Amygdala (tissue), 56 donors: Measurements from ENCODE around the gene EPB41L4B.
A peak's percentile ranks its signal among the peaks of the same experiment; 100 is the strongest.

Experiments used
- DNase-seq, 56 donors: peaks; one replicate each; lab custom pipeline; 2025; lab: John Stamatoyannopoulos, UW

Gene EPB41L4B

DNA sequence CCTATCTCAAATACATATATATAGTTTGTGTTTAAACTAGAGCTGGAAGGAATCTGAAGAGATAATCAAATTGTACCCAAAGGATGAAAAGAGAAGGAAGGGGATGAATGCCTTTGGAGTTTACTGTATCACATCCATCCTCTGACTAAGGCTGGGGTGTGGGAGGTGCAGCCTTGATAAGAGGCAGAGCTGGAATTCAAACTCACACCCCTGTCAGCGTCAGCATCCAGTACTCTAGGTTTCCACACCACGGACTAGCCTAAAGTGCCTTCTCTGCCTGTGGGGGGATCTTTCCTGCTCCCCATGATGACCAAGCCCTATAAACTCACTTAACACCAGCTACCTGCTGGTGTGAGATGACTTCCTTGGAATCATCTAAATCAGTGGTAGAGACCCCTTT, 48.1 kb downstream of the EPB41L4B start:
- DNase-seq: peak in 1 of 56 donors; percentile 8

DNA sequence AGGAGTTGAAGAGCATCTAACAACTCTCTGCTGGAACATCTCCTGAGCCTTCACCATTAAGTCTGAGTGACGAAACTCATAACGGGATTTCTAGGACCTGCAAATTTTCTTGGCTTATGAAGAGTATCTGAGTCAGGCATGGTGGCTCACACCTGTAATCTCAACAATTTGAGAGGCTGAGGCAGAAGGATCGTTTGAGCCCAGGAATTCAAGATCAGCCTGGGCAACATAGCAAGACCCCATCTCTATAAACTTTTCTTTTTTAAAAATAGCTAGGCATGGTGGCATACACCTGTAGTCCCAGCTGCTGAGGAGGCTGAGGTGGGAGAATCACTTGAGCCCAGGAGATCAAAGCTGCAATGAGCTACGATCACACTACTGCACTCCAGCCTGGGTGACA, 48.8 kb downstream of the EPB41L4B start:
- no peak for DNase-seq

DNA sequence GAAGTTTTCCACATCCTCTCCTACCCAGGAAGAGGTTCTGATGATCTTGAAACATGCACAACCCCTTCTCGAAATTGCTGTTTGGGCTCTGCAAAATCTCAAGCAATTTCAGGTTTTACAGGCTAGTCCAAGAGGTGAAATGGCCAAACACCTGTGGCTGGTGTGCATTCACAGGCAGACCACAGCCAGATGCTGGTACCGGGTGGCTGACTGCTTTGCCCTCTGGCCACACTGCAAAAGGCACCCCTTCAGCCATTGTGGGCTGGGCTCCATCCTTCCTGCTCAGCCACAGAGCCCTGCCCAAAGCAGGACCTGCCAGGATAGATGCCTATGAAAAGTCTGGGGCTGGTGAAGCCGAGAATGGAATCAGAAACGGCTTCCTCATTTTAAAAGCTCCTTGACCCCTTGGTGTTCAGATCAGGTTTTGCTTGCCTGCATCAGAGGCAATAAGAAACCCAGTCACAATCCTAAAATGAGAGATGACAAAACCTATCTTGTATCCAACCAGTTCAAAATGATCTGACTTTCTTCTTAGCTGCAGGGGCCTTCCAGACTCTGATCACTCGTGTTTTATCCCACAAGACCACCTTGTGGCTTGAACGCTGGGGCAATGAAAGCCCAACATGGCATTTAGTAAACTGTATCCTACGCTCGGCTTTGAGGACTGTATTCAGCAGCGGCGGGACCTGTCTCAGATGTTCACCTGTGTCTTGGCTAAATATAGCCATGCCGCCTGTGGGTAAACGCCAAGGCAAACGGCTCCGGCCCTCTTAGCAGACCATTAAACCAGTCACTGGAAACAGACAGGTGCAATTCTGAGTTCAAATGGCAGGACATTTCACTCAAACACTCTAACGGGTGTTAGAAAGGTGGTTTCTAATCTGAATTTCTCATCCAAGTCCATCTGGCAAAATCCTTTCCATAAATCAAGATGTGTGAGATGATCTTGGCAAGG, 49.6 kb downstream of the EPB41L4B start:
- DNase-seq: no peak

DNA sequence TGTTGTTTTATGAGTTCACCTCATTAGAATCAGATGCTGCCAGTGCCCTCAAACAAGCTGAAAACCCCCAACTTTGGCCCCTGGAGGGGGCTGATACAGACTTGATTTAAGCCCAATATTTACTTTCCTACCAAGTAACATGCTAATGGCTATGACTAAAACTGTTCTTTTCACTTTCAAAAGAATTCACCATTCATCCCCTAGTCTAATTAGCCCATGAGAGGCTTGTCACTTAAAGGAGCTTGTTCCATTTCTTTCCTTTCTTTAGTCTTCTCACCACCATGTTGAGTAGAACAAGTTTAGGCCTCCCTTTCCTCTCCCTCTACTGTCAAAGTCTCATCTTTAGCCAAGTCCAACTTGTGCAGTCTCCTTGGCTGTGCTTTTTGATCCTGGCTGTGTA, 50.4 kb downstream of the EPB41L4B start:
- no peak for DNase-seq

DNA sequence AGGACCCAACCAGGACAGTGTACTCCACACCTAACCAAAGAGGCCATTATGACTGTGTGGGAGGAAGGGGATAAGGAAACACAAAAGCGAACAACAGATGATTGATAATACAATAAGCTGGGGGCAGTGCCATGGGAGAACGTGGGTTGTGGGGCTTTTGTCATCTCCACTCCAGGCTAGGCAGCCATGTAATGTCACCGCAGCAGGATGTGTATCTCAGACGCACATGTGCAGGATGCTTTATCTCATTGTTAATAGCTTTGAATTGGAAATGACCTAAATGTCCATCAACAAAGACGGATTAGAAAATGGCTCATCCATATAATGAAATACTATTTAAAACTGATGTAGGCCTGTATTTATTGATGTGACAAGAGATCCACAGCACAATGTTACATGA, 51.0 kb downstream of the EPB41L4B start:
- DNase-seq: no peak

DNA sequence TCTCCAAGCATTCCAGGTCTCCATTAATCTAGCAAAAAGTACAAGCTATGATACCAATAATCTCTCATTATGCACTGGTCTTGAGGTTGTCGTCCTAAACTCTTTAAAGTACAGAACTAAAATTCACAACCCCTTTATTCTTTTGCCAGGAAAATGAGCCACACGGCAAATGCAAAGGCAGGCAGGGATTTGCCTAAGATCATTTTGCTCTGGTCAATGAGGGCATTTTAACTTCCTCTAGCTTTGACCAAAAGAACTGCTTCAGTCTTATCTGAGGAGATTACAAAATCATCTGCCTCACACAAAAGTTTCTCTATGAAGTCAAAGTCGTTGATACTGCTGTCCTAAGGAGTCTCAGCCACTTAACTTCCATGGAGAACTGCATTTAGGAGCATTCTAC, 51.8 kb downstream of the EPB41L4B start:
- DNase-seq: no peak

DNA sequence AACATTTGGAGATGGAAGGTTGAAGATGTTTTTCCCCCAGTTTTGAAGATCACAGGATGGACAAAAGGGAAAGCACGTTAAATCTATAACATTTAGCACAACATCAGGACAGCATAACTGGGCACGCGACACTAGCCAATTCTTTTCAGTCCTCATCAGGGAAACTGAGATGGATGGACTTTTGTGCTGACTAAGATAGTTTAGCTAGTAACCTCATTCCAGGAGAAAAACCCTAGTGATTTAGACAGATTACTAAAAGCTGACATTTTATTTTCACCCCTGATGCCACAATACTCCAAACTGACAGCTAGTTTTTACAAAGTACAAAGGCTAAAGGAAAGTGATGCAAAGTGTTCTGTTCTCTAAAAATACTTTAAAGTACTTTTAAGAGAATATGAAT, 53.3 kb downstream of the EPB41L4B start:
- DNase-seq: no peak

DNA sequence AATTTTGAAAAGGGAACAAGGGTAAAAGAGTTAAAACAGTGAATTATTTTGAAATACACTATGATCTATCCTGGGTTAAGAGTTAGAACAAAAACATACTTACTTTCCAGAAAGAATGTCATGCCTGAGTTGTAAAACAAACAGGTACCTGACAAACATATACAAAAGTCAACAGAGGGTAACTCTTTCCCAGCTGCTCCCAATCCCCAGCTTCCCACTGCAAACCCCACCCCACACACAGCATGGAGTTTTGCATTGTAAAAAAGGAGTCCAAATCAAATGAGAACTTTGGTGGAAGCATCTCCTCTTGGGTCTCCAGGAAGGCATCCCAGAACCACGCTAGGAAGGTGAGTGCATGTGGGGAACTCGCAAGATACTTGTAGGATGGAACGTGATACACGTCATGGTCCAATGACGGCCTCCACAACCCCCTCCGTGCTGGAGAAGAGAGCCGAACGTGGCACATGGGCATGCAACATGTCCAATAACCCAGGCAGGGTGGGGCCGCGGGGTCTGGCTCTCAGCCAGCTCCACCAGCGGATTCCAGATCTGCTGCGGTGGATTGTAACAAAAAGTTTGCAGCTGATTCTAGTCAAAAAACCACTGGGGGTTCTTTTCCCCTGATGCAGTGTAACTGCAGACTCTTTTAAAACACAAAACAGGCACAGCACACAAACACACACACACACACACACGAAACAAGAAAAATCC, 55.8 kb downstream of the EPB41L4B start:
- no peak for DNase-seq

DNA sequence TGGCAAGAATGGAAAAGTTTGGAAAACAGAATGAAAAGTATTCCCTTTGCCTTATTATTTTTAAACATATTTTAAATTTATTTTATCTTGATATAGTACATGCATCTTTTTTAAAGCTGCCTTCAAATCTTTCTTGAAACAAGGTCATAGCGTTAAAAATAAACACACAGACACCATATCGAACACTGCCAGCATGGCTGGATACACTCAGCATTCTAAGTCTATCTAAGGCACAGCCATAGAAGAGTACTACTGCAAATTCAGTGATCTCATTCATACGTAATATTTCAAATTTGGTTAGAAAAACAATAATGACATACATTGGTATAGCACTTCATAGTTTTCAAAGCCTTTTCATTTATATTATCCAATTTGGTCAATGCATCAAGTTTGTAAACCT, 57.5 kb downstream of the EPB41L4B start:
- DNase-seq: no peak

DNA sequence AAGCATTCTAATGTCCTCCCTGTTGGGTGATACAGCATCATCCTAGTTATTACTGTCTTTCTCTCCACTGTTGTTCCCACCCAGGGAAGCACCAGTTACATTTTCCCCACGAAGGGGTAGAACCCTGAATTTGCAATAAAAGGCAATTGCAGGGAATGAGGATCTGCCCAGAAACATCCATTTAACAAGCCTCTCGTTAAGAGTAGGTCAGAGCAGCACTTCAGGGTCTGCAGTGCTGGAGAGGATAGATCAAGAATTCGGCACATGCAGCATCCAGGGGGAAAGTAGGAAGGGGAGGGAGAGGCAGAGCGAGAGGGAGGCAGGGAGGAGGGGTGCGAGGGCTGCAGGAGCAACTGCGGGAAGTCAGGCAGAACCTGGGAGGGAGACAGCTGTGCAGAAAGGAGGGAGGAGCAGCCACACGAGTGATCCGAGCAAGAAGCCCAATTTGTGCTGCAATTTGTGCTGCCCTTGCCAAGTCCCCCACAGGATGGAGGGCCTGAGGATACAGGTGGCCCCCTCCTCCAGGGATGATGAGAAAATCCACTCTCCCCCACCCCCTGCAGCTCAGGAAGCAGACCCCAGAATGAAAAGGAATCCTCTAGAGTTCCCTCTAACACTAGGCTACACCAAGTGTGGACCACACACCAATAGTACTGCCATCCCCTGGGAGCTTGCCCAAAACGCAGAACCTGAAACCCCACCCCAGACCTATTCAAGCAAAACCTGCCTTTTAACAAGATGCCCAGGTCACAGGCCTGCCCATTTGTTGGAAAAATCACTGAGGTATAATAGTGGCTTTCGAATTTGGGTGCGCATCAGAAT, 62.2 kb downstream of the EPB41L4B start:
- DNase-seq: peak in 6 of 56 donors; percentile 7 to 13 (median 9)

DNA sequence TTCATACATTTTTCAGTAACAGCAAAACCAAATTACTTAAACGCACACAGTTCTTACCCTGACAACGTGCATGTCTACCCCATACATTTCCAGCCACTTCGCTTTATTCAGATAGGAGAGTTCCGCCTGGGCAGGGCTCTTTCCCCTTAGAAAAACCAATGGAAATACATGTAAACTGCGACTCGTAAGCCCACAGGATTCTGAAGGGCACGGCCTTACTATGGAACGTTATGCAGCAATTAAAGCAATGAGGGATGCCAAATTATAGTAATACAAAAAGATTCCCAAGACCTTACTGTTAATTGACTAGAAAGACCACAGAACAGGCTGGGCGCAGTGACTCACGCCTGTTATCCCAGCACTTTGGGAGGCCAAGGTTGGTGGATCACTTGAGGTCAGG, 64.5 kb downstream of the EPB41L4B start:
- no peak for DNase-seq

DNA sequence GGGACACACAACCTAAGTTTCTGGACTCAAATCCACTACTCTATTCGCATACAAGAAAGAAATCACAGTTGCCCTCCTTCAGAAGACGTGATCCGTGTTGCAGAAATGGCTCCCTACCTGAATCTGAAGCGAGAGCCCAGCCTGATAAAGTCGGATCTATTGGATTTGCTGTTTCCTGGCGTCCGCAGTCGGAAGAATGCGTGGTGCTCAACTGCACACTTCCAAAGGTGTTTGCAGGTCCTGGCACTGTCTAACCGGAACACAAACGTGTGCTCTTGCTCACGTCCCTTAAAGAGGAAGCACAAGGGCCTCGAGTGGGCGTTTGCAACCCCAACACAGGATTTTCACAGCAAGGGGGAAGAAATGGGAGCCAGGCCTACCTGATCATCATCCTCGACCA, 65.5 kb downstream of the EPB41L4B start:
- no peak for DNase-seq

DNA sequence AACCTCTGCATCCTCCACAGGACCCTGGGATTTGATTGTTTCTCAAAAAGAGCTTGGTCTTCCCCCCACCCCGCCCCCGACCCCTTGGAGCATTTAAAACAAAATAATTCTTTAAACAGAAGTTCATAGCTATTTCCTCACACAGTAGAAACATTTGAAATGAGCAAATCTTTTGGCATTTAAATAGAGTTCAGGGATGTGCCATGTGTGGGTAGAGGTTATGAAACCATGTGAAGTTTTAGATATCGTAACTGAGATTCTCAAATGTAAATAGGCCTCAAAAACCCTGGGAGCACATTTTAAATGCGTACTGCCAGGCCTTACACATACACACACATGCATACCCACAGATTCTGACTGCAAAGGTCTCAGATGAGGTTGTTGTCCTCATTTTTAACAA, 66.5 kb downstream of the EPB41L4B start:
- DNase-seq: no peak

DNA sequence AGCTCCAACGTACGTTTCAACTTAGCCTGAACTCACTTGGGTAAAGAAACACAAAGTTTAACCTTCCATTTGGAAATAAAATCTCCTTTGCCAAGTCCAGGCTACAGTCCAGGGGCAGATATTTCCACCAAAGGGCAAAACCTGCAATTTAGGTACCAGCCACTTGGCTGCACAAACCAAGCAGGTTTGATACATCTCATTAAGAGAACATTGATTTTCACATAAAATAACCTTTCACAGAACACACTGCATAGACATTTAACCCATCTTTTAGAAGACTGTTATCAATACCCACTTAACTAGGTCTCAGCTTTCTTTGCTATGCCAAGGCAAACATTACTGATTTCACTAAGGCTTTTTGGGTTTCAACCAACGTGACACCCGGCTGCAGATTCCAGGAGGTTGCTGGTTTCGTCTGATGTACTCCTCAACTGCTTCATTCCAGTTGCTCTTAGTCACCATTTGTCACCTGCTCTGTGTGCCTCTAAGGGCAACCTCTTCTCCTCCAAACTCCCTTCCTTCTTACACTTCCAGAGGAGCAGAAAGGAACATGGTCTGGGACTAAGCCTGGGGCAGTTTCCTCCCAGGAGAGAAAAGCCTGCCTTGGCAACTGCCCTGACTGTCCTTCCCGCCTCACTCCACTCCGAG, 67.1 kb downstream of the EPB41L4B start:
- DNase-seq: no peak

DNA sequence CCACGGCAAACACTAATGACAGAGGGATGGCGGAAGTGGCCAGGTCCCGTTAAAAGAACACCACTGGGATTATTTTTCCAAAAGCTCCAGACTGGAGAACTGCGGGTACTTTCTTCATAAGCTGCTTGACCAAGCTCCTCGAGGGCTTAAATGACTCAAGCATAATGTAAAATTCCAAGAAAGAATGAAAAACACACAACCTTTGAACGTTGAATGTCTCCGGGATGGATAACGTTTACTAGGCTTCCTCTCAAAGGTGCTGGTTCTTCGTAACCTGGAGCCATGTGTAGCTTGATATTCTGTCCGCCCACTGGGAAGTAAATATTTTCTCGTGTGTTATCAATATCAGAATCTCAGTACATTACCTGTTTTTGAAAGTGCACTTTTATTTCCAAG, 67.6 kb downstream of the EPB41L4B start:
- DNase-seq: no peak

DNA sequence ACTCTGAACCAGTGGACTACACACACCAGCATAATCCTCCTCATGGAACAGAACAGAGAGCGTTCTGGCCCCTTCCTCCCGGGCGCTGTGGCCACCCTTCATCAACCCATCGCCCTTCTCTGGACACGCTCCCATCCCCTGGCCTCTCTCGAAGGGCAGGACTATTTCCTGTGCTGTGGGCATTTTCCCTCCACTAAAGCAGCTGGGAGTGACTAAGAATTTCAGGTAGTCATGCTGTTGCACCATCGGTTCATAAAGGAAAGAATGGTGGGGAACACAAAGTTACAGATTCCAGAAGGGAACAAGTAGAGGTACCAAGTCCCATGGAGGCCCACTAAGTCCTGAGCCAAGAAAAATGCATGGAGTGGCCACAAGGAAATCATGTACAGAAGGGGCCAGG, 68.6 kb downstream of the EPB41L4B start:
- no peak for DNase-seq

DNA sequence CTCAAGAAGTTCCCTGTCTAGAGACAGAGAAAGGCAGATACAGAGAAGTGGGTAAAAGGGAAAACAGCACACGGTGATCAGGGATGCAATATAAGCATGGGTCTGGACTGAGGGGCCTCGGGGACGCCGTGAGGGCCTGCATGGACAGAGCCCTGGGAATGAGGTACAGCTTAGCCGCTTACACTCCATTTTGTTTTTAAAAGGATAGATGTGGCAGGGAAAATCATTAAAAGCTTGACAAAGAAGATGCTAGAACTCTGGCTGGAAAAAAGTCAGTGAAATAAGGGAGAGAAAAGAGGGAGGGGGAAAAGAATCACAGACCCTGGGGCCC, 69.1 kb downstream of the EPB41L4B start:
- DNase-seq: no peak

DNA sequence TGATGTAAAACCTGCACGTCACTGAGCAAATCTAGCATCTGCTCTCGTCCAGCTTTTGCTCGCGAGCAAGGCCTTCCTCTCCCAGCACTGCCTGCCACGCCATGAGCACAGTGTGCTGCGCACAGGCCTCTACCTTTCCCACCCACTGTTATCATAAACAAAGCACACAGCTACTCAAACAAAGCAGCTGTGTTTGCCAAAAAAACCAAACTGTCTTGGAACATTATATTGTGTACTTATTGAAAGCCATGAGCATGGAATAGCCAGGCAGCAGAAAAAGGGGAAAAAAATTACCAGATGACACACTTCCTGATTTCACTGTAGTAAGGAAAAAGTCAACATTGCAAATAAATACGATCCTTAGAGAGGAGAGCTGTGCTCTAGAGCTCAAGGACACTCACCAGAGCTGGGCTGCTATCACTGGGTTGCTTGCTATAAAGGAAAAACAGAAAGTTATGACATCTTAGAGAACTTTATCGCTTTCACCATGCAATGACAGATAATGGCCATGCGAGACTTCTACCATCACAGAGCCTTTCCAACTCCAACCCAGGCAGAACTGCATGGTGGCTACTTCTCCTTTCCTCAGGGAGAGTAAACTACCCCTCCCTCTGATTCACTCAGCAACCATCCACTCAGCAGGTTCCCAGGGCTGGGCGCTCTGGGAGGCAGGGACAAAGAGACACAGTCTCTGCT, 69.6 kb downstream of the EPB41L4B start:
- no peak for DNase-seq

DNA sequence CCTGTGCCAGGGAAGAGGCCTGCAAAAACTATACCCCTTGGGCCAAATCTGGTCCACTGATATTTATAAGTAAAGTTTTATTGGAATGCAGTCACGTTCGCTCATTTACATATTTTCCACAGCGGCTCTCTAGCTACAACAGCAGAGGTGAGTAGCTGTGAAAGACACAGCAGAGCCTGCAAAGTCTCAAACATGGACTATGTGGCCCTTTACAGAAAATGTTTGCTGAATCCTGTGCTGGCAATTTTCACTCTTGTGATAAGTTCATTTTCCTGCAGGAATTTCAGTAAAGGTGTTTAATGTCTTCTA, 70.1 kb downstream of the EPB41L4B start:
- DNase-seq: no peak

DNA sequence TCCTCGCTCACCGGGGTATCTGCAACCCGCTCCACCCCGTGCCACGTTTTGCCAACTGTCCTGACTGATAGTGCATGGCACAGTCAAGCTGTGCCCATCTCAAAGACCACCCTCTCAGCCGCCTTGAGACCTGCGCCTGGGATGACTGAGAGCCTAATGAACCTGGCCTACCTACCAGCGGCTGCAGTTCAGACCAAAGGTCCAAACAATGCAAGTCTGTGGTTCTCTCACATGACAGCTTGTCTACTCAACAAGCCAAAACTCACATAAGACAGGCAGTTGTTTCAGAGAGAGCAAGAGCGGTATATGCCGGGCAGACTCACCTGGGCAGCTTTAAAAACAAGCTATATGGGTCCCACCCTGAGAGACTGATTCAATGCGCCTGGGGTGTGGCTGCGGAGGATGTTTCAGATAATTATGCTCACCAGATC, 70.5 kb downstream of the EPB41L4B start:
- DNase-seq: no peak
